NCI-H82 (cell line): Measurements from ENCODE around the gene RHOD.

Experiments
- DNase-seq: peaks from one replicate; lab custom pipeline; 2025; lab: John Stamatoyannopoulos, UW

The RHOD gene

DNA sequence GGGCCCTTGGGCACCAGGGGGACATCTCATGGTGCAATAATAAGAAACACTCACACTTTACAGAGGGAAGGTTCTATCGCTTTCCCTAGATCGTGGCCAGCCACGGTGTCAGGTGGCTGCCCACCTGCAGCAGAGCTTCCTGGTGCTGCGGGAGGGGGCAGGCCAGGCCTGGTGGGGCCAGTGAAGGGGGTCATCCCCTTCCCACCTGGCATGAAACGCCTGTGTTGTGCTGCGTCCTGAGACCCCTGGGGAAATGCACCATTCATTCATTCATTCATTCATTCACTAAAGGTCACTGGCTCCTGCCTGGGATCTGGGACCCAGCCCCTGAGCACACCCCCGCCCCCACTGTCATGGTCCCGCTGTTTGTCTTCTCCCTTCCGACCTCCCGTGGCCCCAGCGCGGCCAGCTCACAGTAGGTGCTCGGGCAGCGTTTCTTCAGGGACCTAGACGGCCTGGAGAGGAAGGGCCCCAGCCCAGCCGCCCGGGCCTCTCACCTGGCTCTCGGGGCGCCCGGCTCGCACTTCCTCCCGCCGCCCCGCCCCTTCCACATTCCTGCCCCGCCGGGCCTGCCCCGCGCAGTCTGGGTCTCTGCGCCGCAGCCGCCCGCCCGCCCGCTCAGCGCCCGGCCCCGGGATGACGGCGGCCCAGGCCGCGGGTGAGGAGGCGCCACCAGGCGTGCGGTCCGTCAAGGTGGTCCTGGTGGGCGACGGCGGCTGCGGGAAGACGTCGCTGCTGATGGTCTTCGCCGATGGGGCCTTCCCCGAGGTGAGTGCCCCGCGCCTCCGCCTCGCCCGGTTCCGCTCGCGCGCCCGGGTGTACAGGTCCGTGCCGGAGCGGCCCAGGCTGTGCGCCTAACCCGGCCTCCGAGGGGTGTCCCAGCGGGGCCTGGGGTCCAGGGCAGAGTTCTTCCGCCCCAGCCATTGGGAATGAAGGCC is at the start of gene RHOD:
RHOD (plus strand) TSS at position 581 of the 938 bp plus-strand sequence; CDS start at position 637, 56 bp downstream.
- no peak for DNase-seq

GRCh38 chr11:67007126-67007525 is 49.5 kb upstream of the RHOD start:
- DNase-seq, result no peak

DNA sequence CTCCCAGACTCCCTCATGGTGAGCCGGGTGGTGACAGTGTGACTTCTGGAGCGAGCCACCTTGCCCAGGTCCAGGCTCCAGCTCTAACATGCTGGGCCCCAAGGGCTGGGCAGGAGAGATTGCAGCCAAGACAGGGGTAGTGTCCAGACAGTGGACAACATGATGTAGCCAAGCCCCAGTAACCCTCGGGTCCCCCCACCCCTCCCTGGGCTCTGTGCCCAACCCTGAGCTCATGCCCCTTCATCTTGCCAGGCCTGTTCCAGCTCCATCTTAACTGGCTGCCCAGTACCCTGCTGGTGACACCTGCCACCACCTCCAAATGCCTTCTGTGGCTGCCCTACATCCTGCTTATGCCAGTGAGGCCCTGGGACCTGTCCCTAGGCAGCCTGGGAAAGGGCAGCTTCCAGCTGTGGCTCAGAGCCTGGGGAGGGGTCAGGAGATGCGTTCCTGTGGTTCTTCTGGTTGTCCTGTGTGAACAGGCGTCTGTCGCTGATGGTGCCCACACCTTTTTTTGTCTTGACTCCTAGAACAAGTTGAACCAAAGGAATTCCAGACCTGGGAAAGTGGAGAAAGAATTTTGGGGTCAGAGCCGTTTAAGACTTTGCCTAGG is 46.2 kb upstream of the RHOD start:
- no peak for DNase-seq

GRCh38 chr11:67013511-67014045 is 43.1 kb upstream of the RHOD start:
- no peak for DNase-seq

- no peak for DNase-seq
Measured at GRCh38 chr11:67014343-67014742, 42.3 kb upstream of the RHOD start.

DNA sequence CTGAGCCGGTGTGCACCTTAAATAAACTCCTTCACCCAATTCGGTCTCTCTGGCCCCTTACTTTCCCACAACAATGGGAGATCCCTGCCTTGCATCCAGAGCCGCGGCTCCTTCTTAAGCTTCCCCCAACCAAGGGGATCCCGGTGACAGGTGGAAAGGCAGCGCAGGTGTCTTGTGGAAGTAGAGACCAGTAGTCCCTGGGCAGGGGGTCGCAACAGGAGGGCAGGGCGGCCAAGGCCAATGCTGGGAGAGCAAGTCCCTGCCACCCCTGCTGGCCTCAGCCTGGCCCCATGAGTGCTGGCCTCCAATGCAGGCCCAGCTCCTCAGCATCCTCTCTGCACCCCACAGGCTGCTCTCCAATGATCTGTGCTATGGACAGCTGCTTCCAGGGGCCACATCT is 41.6 kb upstream of the RHOD start:
- no peak for DNase-seq

GRCh38 chr11:67016550-67016949 is 40.1 kb upstream of the RHOD start:
- DNase-seq, result no peak

GRCh38 chr11:67020949-67021348 is 35.7 kb upstream of the RHOD start:
- DNase-seq, result no peak

DNA sequence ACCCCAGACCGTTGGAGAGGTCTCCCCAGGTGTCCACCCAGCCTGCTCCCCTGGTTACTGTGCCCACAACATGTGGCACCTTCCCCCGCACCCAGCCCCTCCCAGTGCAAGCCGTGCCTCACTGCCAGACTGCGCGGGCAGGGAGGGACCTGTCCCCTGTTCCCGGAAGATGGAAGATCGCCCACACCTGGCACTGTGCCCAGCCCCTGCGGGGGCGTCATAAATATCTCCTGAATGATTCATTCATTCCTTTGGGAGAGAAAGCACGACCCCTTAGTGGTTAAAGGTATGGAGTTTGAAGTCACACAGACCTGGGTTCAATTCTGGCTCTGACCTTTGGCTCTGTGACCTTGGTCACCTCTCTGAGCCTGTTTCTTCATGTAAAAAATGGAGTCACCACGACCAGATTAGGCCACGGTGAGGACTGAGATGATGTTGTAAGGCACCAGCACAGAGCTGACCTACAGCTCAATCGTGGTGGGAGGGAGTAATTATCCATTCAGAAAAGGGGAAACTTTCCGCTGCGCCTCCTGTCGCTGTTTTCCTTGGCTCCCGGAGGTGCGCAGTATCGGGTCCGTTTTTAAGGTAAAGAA is 34.2 kb upstream of the RHOD start:
- no peak for DNase-seq

GRCh38 chr11:67022961-67023956 is 33.4 kb upstream of the RHOD start, which contains the start of gene SYT12:
Gene SYT12, plus strand, starts transcription at chr11:67023134. Its CDS starts 7,011 bp downstream, at chr11:67030145.
- no peak for DNase-seq

- no peak for DNase-seq
Measured at GRCh38 chr11:67023957-67024353, 32.7 kb upstream of the RHOD start.

DNA sequence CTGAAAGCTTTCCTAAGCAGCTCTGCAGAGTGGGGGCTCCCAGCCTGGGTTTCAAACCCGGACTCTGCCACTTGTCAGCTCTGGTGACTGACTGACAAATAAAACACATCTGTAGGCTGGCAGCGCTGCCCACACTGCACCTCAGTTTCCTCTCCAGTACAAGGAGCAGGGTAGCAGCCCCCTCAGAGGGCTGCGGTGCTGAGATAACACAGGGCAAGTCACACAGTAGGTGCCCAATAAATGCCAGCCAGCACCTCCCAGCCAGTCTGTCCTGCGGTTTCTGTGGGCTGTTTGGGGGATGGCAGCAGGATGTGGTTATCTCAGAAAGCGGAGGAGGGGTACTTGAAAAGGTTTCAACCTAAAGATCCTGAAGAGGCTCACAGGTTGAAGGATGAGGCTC is 32.2 kb upstream of the RHOD start:
- DNase-seq, result no peak

DNA sequence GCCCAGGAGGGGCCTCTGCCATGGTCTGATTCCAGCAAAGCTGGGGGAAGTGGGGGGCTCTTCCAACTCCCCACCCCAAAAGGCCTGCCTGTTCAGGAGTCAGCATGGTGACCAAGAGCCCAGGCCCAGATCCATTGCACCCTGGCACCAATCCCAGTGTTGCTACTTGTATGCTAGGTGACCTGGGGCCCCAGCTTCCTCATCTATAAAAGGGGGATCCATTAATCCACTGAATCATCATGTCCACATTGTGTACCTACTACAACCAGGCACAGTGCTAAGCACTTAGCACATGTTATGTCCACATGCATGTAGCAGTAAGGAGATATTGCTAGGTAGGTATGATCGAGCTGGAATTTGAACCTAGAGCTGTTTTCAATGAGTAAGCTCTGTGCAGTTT is 31.7 kb upstream of the RHOD start:
- no peak for DNase-seq

- no peak for DNase-seq
Measured at GRCh38 chr11:67025750-67026149, 30.9 kb upstream of the RHOD start.

DNA sequence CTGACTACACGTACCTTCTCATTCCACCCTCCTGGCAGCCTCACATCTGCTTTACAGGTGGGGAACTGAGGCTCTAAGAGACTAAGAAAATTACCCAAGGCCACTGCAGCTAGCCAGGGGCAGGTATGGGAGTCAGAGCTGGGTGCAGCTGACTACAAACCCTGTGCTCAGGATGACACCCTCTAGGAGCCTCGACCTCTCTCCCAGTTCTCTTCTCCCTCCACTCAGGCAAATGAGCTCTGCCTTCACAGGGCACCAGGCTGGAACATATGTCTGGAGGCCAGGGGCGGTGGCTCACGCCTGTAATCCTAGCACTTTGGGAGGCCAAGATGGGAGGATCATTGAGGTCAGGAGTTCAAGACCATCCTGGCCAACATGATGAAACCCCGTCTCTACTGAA is 29.7 kb upstream of the RHOD start:
- no peak for DNase-seq

DNA sequence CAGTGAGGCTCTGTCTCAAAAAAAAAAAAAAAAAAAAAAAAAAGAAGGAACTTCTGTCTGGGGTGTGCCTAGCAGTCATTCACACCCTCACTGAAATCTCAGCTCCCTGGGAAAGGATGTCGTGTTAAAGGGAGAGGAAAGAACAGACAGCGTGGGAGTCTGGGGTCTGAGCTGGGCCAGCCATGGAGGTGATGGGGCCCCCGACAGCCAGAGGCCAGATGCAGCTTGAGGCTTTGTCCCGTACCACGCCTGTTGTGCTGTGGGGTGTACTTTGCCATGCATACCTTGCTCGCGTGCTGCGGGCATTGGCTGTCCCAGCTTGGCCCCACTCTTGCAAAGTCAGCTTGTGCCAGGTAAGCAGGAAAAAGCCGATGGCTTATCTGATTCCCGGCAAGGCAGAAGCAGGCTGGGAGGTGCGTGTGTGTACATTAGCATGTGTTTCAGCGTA is 29.1 kb upstream of the RHOD start:
- DNase-seq, result no peak

DNA sequence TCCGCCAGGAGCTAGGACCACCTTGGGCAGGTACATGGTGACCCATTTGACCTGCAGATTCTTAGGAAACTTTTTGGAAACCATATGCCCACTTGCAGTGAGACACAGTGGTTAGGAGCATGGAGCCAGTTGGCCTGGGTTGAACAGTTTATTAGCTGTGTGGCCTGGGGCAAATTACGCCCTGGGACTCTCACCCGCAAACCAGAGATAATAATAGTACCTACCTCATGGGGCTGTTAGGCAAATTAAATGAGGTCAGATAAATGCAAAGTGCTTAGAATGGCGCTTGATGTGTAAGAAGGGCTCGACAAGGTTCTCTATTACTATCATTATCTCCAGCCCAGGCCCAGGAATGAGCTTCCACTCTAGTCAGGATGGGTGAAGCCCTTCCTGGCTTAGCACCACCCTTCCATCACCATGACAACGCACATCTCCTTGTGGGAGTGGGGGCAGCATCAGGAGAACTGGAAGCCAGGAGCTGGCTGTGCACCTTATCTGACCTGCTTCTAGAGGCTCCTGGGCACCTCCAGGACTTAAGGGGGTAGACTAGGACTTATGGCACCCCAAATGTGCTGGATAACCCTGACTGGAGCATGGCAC is 28.6 kb upstream of the RHOD start:
- DNase-seq, result no peak

DNA sequence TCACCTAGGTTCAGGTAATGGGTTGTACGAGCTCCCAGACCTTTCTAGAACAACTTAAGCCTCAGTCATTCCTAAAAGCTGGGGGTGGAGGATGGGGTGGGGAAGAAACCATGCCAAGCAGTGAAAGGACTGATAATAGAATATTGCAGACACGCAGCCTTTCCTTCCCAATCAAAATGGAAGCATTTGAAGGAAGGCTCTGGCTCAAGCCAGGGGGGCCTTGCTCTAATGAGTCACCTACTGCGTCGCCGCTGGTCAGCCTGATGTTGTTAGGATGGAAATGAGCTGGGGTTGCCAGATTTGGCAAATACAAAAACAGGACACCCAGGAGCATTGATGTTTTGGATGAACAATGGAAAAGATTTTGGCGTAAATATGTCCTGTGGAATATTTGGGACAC is 27.5 kb upstream of the RHOD start:
- DNase-seq, result no peak

DNA sequence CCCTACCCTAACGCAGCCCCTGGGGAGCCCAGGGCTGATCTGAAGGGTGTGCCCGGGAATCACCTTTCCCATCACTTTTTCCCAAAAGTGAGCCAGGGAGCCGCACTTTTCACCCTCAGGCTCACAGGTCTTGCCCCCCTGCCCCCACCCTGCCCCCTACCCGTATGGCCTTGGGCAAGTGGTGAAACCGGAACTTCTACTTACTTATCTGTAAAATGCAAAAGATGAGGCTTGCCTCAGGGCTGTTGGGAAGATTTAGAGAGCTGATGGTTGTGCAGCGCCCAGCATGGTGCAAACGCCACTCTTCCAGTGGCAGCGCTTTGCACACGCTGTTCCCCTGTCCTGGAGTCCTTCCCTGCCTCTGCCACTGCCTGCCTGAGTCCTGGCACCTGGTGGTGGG is 25.7 kb upstream of the RHOD start:
- no peak for DNase-seq

- no peak for DNase-seq
Measured at GRCh38 chr11:67031791-67032561, 24.7 kb upstream of the RHOD start.
